K562 (cell line): Measurements from ENCODE around the gene F12. TPM values are rescaled to one million over a fixed set of nuclear protein-coding genes. Genes with fewer than 3 reads are reported as not detected.

Source experiments
- BMI1 ChIP-seq: fragments of 150-350 bp; IDR thresholded peaks from 2 replicates; pipeline ENCODE4 v1.6.1; 2014; ENCODE audit warnings: low read length
- CAMTA2 ChIP-seq: fragments of 250-450 bp; sonication (Bioruptor Pico); conservative IDR thresholded peaks from 2 replicates; pipeline ENCODE4 v1.5.1; 2022
- CSDE1 ChIP-seq, 2 experiments: fragments of 450-650 bp; IDR thresholded peaks; 2 replicates each; pipeline ENCODE4 v1.6.1; 2016; ENCODE audit warnings: mild to moderate bottlenecking in 1 of 2
- E4F1 ChIP-seq: fragments of 250-450 bp; sonication (Bioruptor Pico); IDR thresholded peaks from 2 replicates; pipeline ENCODE4 v1.5.0; 2021; ENCODE audit warnings: mild to moderate bottlenecking, borderline replicate concordance
- EP400 ChIP-seq: fragments of 450-650 bp; IDR thresholded peaks from 2 replicates; pipeline ENCODE4 v1.6.1; 2017; ENCODE audit warnings: antibody characterized with exemption, mild to moderate bottlenecking, moderate library complexity
- FIP1L1 ChIP-seq: fragments of 200-400 bp; formaldehyde crosslinking; IDR thresholded peaks from 2 replicates; pipeline ENCODE4 v1.6.1; 2018; ENCODE audit warnings: mild to moderate bottlenecking, low read depth, low read length; ENCODE audit not compliant: poor library complexity, severe bottlenecking
- HIVEP1 ChIP-seq: fragments of 250-450 bp; sonication (Bioruptor Pico); IDR thresholded peaks from 2 replicates; pipeline ENCODE4 v1.4.0; 2020; ENCODE audit warnings: mild to moderate bottlenecking
- MCM2 ChIP-seq: fragments of 450-650 bp; IDR thresholded peaks from 2 replicates; pipeline ENCODE4 v1.6.1; 2017; ENCODE audit warnings: low read depth, mild to moderate bottlenecking
- MLLT1 ChIP-seq, 2 experiments: fragments of 450-650 bp; IDR thresholded peaks; 2 replicates each; pipeline ENCODE4 v1.6.1; 2016
- MXD1 ChIP-seq: fragments of 250-450 bp; sonication (Bioruptor Pico); IDR thresholded peaks from 2 replicates; pipeline ENCODE4 v1.8.0; 2021; ENCODE audit warnings: borderline replicate concordance, mild to moderate bottlenecking, moderate library complexity; ENCODE audit not compliant: poor library complexity, severe bottlenecking
- MYC ChIP-seq, 2 experiments: fragments of 250-450 bp in 1 of 2; sonication (Bioruptor Pico) in 1 of 2; IDR thresholded peaks; 2 replicates each; pipeline versions ENCODE4 v1.5.1 to v1.6.1; 2012 to 2021; ENCODE audit warnings: low read depth in 2 of 2, borderline replicate concordance in 1 of 2, improper control_type of control experiment in 1 of 2, low read length in 1 of 2, mild to moderate bottlenecking in 1 of 2, moderate library complexity in 1 of 2
- RAD51 ChIP-seq: fragments of 450-650 bp; IDR thresholded peaks from 2 replicates; pipeline ENCODE4 v1.7.1; 2016; ENCODE audit warnings: low read depth, mild to moderate bottlenecking, borderline replicate concordance
- RBM22 ChIP-seq: fragments of 200-400 bp; formaldehyde crosslinking; IDR thresholded peaks from 2 replicates; pipeline ENCODE4 v1.6.1; 2018; ENCODE audit warnings: low read length, low read depth; ENCODE audit not compliant: poor library complexity, severe bottlenecking
- THRA ChIP-seq: fragments of 450-650 bp; IDR thresholded peaks from 2 replicates; pipeline ENCODE4 v1.6.1; 2017; ENCODE audit warnings: mild to moderate bottlenecking, moderate library complexity
- USF1 ChIP-seq: sonication (generic); formaldehyde crosslinking; IDR thresholded peaks from 2 replicates; pipeline ENCODE4 v1.9.0; 2022; ENCODE audit warnings: mild to moderate bottlenecking, missing genetic modification reagents
- USF2 ChIP-seq: sonication (generic); formaldehyde crosslinking; IDR thresholded peaks from 2 replicates; pipeline ENCODE4 v1.5.0; 2020; ENCODE audit warnings: missing genetic modification reagents
- ZNF277 ChIP-seq: fragments of 250-450 bp; sonication (Bioruptor Pico); IDR thresholded peaks from 2 replicates; pipeline ENCODE4 v1.8.0; 2022; ENCODE audit warnings: inconsistent platforms, mild to moderate bottlenecking, moderate library complexity, borderline replicate concordance
- ZNF778 ChIP-seq: fragments of 450-650 bp; formaldehyde crosslinking; IDR thresholded peaks from 2 replicates; pipeline ENCODE4 v1.4.0; 2020; ENCODE audit warnings: mild to moderate bottlenecking, moderate library complexity
- polyA plus RNA-seq, 8 experiments: library from polyadenylated mRNA; depleted of rRNA in 4 of 8; stranded (reverse) in 5 of 8; unstranded in 3 of 8; fragments of >200 nt; fragmentation: Nextera tagmentation in 2 of 8; fragmentation: Illumina TruSeq in 1 of 8; extraction: Ambion mirVana in 2 of 8; extraction: Trizol in 1 of 8; gene quantifications; 2 replicates each; pipeline versions ENCODE4 v1.2.1 to v1.2.3, GENCODE V29; 2011 to 2014; ENCODE audit warnings: inconsistent platforms in 1 of 8, missing spikeins in 1 of 8
- total RNA-seq, 7 experiments: library from RNA; depleted of rRNA in 6 of 7; stranded (reverse); fragments of >200 nt in 6 of 7; fragmentation: Illumina TruSeq in 2 of 7; extraction: Trizol in 2 of 7; gene quantifications; 2 replicates each; pipeline versions ENCODE4 v1.2.1 to v1.2.3, GENCODE V29; 2011 to 2021; ENCODE audit warnings: low replicate concordance in 1 of 7

The F12 gene
- total and polyA plus RNA-seq, 9 of the 15 experiments (the other 6 are each of a cell fraction or from before 2014, with no cell fraction given) = 0.59 to 18.3 (median 3.6) TPM

- TF ChIP-seq USF2 (CRISPR knock-in tag) (peak; percentile 12; the same call in 1 of the 2 replicates), MYC (IDR thresholded peaks at IDR 0.05; ENCODE audit: low read depth, low read length) (0 out of 2 replicates have a peak, but pooled peaks have one; percentile 12), MYC (CRISPR knock-in tag; IDR thresholded peaks at IDR 0.05; ENCODE audit: borderline replicate concordance, low read depth) (no peak), E4F1 (CRISPR knock-in tag) (no peak), HIVEP1 (CRISPR knock-in tag) (no peak), ZNF277 (no peak), CAMTA2 (no peak), THRA (no peak), MCM2 (no peak), BMI1 (peak; percentile 64; the same call in 1 of the 2 replicates), FIP1L1 (peak; percentile 3), MLLT1 (IDR thresholded peaks at IDR 0.05) (no peak), RAD51 (no peak), USF1 (CRISPR knock-in tag) (no peak), ZNF778 (no peak), RBM22 (peak; percentile 70), MXD1 (CRISPR knock-in tag) (no peak), EP400 (no peak), CSDE1 (IDR thresholded peaks at IDR 0.05) (peak in 1 of 2 experiments; percentile 50; a peak in 1 of 4 replicates)
These were observed 37.8 kb upstream of the F12 start (continued) for GRCh38 chr5:177447066-177447610.
